ENCODE results near the gene OR9A4.

DNA sequence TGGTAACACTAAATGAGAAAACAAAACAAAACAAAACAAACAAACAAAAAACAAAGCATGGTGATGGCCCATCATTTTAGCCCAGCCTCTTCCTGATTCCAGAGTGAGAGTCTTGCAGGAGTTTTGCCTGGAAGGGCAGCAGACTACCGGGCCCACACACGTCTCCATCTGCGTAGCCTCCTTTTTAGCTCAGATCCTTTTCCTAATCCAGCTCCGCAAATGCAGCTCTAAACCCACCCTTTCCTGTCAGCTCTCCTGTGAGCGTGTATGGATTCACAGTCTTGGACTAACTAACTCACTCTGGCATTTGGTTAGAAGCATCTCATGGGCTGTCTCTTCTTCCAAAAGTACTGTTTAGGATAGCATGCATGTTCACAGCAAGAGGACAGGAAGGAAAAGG is 14.0 kb downstream of the OR9A4 start:
- TF ChIP-seq, protein P1, sequence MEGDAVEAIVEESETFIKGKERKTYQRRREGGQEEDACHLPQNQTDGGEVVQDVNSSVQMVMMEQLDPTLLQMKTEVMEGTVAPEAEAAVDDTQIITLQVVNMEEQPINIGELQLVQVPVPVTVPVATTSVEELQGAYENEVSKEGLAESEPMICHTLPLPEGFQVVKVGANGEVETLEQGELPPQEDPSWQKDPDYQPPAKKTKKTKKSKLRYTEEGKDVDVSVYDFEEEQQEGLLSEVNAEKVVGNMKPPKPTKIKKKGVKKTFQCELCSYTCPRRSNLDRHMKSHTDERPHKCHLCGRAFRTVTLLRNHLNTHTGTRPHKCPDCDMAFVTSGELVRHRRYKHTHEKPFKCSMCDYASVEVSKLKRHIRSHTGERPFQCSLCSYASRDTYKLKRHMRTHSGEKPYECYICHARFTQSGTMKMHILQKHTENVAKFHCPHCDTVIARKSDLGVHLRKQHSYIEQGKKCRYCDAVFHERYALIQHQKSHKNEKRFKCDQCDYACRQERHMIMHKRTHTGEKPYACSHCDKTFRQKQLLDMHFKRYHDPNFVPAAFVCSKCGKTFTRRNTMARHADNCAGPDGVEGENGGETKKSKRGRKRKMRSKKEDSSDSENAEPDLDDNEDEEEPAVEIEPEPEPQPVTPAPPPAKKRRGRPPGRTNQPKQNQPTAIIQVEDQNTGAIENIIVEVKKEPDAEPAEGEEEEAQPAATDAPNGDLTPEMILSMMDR (IDR thresholded peaks at IDR 0.05; ENCODE audit: low read depth, low read length), result no peak
- TF ChIP-seq, protein P2, sequence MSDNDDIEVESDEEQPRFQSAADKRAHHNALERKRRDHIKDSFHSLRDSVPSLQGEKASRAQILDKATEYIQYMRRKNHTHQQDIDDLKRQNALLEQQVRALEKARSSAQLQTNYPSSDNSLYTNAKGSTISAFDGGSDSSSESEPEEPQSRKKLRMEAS (IDR thresholded peaks at IDR 0.05; ENCODE audit: low read depth, low read length), result no peak
- no peak for TF ChIP-seq POLR2A (IDR thresholded peaks at IDR 0.05; ENCODE audit: extremely low read depth, insufficient read length)

Measured in NB4 (cell line).